SH-SY5Y (cell line): ENCODE results near the gene EPS8L1.

Experiments used
- GATA2 ChIP-seq: IDR thresholded peaks from 2 replicates; pipeline ENCODE4 v1.6.1; 2011; ENCODE audit warnings: mild to moderate bottlenecking, low read depth, low read length
- GATA3 ChIP-seq: IDR thresholded peaks from 2 replicates; pipeline ENCODE4 v1.6.1; 2011; ENCODE audit warnings: low read depth, mild to moderate bottlenecking, low read length, moderate library complexity

DNA sequence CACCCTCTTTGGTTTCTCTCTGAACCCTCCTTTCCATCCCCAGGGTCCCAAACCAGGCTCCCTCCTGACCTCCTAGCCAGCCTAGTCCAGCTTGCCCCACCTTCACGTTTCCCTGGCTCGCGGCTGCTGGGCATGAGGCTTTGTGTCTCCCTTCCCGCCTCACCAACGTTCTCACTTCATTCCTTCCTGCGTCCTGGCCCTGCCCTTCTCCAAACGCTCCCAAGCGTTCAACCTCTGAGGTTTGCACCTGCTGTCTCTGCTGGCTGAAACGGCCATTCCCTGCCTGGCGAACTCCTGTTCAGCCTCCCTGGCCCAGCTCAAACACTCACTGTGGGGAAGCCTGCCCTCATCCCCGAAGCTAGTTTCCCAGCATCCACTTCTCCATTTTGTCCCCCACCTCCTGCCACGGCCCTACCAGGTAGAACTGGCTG is 12.4 kb downstream of the EPS8L1 start:
- TF ChIP-seq GATA3, result no peak
- no peak for TF ChIP-seq GATA2
